Islet of Langerhans (tissue), 1 donor: ENCODE measurements around the gene CPSF3.
"Not testable (repeated sequence)": the region's sequence is repeated elsewhere in the genome, so short reads cannot be mapped to it uniquely, and the experiment has no call there.

ENCODE experiments used
- FAIRE-seq: peaks from one replicate; lab custom pipeline; 2011; peaks lifted over from hg19 to GRCh38; lab: Jason Lieb, UNC

The CPSF3 gene

GRCh38 chr2:9394816-9395215 is 28.6 kb upstream of the CPSF3 start:
- FAIRE-seq, result no peak

GRCh38 chr2:9397201-9397600 is 26.3 kb upstream of the CPSF3 start:
- no peak for FAIRE-seq

DNA sequence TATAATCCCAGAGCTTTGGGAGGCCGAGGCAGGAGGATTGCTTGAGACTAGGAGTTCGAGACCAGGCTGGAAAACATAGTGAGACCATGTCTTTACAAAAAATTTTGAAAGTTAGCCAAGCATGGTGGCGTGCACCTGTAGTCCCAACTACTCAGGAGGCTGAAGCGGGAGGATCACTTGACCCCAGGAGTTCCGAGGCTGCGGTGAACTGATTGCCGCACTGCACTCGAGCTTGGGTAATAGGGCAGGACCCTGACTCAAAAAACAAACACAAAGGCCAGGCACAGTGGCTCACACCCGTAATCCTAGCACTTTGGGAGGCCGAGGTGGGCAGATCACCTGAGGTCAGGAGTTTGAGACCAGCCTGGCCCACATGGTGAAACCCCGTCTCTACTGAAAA is 25.2 kb upstream of the CPSF3 start:
- FAIRE-seq, result not testable (repeated sequence)

DNA sequence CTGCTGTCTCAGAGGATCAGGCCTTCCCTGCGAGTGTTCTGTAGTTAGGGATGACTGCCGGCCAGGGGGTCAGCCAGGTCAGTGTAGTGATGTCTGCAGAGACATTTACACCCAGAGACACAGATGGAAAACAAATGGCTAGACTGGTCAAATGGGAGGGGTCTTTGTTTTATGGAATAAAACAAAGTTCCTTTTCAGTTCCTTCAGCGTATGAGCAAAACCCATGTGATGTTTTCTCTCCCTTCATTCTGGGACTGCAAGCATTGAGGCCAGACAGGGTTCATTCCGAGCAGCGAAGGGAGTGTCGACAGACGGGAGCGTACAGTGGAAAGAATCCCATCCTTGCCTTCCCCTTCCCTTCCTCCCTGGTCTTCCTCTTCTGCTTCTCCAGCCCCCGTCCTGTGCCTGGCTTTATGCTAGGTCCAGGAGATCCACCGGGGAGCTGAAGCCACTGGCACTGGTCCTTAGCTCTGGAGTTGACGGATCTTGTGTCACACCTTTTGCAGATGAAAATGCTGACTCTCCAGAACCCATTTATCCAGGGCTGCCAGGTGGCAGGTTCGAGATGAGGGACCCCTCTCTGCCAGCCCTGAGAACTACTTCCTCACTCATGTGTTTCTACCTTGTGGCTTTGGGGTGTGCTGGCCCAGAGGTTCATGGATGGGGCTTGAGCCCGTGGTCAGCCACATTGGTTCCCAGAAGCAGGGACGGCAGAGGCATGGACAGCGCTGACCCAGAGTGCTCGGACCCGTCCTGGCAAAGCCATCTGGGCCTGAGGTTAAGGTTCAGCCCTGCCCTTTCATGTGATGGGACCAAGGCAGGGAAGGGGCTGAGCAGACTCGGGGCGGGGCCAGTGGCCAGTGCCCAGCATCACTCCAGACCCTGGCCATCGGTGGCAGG is 24.3 kb upstream of the CPSF3 start:
- FAIRE-seq, result no peak

DNA sequence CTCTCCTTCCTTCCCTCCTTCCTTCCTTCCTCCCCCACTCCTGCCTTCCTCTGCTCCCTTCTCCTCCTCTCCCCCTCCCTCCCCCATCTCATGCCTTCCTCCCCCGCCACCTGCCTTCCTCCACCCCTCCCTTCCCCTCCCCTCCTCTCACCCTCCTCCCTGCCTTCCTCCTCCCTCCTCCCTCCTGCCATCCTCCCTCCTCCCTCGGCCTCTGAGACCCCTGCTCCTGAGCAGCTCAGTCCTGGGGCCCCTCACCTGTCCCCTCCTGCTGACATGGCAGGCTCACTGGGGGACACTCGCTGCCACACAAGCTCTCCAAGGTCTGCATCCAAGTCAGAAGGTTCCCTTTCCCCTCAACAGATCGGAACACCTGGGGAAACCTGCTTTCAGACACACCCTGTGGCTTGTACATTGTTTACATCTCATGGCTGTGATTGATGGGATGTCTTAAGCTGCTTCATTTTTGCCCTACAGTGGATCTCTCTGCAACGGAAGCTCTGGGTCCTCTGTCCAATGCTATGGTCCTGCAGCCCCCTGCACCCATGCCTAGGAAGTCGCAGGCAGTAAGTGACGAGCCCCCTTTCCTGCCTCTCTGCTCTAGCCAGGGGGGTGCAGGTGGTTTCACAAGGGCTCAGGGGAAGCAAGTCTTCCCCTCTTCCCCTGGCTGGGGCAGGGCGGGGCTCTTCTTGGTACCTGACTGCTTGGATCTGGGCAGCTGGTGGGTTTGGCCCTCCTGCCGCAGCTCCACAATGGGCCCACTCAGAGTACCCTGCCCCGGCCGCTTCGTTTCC is 23.0 kb upstream of the CPSF3 start:
- no peak for FAIRE-seq

- no peak for FAIRE-seq
These were observed 22.4 kb upstream of the CPSF3 start for GRCh38 chr2:9401059-9401547.

GRCh38 chr2:9401646-9402371 is 21.6 kb upstream of the CPSF3 start:
- FAIRE-seq, result no peak

- no peak for FAIRE-seq
These were observed 19.5 kb upstream of the CPSF3 start for GRCh38 chr2:9403924-9404323.

- no peak for FAIRE-seq
These were observed 19.0 kb upstream of the CPSF3 start for GRCh38 chr2:9404451-9404850.

DNA sequence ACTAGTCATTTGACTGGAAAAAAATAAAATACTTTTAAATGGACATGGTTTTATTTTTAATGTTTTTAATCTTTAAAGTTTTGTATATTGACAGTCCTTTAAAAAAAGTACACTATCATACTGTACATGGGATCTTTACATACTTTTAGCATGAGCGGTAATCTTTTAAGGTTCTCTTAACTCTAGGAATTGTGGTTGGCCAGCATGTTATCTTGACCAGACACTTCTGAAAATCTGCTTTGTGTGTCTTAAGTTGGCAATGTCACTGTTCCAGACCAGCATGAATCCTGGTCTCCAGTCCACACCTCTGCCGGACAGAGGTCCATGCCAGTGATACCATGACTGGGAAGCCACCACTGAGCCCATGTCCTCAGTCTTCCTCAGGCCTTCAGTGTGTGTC is 17.8 kb upstream of the CPSF3 start:
- FAIRE-seq, result no peak

DNA sequence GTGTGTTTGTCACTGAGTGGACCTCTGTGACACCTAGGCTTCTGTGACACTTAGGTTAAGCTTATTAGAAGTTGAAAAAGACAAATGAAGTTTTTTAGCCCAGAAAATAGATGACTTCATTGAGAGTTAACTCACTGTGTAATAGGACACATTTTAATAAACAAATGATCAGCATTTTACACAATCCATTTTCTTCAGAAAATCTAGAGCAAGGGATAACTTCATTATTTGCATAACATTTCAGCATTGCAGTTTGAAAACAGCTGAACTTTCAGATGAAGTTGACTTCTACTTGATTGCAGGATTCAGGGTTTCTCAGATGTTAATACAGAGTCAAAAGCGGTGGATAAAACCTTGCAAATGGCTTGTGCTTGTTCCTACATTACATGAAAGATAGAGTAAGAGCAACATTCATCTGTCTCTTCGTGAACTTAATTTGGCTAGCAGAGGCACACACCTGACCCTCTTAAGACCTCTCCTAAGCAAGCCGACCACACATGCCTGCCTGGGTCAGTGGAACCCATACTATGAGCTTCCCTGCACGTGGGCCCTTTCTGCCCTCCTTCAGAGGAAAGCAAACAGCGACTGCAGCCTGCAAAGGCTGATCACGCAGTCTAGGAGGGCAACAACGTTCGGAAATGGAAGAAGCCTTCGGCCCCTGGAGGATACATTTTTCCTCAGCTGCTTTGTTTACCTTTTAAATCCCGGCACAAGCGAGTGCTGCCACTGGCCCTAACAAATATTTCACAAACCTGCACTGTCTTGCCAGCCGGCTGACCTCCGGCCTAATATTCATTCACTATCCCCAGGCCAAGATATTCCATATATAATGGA is 16.7 kb upstream of the CPSF3 start:
- FAIRE-seq, result no peak

DNA sequence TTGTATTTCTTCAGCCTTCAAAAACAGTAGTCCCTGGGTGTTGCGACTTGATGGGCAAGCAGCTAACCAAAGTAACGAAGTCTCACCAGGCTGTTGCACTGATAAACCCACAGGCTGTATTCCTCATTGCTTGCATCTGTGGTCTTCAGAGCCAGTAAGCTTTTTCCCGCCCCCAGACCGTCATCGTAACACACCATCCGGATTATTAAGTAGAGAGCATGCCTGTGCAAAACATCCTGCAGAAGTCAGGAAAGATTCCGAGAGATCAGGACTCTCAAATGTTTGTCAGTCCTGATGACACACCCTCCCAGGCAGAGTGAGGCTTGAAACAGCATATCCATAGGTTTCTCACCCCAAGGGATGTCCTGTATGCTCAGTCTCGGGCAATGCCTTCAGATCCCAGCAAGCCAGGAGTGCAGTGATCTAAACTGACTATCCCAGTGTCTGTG is 16.1 kb upstream of the CPSF3 start:
- FAIRE-seq, result no peak

GRCh38 chr2:9408641-9409151 is 14.8 kb upstream of the CPSF3 start:
- no peak for FAIRE-seq

GRCh38 chr2:9410108-9410507 is 13.3 kb upstream of the CPSF3 start:
- no peak for FAIRE-seq

DNA sequence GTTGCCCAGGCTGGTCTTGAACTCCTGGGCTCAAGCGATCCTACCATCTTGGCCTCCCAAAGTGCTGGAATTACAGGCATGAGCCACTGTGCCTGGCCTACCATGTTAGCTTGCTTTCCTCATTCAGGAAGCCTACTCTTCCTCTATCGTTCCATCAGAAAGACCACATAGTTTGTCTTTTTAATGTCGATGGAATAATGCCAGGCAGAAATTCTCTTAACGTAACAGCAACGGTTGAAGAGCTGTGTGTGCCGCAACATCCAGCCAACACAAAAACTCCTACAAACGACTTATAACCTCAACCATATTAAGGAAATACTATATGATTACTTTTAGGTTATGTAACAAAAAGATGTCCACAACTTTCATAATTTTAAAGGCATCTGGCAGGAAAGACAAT is 10.7 kb upstream of the CPSF3 start:
- FAIRE-seq, result no peak

DNA sequence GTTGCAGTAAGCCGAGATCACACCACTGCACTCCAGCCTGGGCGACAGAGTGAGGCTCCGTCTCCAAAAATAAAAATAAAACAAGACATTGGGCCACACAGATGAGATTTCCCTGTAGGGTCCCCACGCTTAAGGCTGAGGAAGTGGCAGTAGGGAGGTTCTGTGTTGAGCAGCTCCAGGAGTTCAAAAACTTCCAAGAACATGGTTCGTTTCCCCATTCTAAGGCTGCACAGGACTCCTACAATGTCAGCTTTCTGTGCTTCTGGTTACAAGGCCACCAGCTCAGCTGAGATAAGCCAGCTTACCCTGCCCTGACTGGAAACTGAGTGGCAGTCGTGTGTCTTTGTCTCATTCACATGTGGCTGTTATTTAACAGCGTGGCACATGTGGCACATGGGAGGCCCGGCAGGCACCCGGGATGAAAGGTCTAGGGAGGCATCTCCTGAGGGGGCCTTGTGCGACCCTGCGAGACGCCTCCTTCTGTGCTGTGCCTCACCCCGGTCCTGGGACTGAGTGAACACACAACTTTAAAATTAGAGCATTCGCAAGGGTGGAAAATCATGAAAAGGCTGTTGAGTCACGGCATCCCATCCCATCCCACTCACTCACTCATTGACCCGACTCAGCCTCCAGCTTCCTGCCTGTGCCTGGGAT is 7.8 kb upstream of the CPSF3 start:
- no peak for FAIRE-seq

GRCh38 chr2:9416267-9416961 is 7.0 kb upstream of the CPSF3 start:
- no peak for FAIRE-seq

- FAIRE-seq, result no peak
These were observed 6.5 kb upstream of the CPSF3 start for GRCh38 chr2:9416962-9417316.

DNA sequence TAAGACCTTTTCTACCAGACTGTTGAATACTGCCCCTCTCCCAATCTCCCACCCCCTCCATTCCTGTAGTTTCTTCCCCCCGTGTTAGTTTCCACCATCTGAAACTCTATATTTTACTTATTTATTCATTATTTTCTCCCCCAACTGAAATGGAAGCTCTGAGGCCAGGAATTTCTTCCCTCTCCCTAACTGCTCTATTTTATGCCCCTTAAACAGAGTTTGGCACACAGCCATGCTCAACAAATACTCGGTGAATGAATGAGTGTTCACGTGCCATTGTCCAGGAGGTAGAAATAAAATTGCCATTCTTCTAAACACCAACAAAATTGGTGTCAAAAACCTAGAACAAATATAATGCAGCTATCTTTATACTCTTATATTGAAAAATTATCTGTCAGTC is 5.7 kb upstream of the CPSF3 start:
- FAIRE-seq, result no peak

DNA sequence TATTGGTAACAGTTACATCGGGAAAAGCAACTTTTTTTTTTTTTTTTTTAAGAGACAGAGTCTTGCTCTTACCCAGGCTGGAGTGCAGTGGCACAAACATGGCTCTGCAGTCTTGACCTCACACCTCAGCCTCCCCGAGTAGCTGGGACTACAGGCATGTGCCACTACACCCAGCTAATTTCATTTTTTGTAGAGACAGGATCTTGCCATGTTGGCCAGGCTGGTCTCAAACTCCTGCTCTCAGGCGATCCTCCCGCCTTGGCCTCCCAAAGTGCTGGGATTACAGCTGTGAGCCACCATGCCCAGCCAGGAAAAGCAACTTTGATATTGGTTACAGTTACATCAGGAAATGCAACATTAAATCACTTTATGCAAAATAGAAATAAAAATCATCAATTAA is 4.7 kb upstream of the CPSF3 start:
- no peak for FAIRE-seq
